Sigmoid colon (tissue), 4 donors: Measurements from ENCODE around the gene LINGO1.

Experiments
- POLR2AphosphoS5 ChIP-seq, 4 donors: sonication (generic); formaldehyde crosslinking; IDR thresholded peaks; one replicate each; pipeline ENCODE4 v1.6.1; 2017; ENCODE audit warnings: antibody characterized with exemption in 4 of 4
- TF ChIP-seq, protein P1 (sequence below), 4 experiments: fragments of 450-650 bp in 3 of 4; fragments of 200-600 bp in 1 of 4; IDR thresholded peaks; one replicate each; pipeline ENCODE4 v1.5.1; 2016 to 2019; ENCODE audit warnings: antibody characterized with exemption in 4 of 4, mild to moderate bottlenecking in 3 of 4, moderate library complexity in 2 of 4

DNA sequence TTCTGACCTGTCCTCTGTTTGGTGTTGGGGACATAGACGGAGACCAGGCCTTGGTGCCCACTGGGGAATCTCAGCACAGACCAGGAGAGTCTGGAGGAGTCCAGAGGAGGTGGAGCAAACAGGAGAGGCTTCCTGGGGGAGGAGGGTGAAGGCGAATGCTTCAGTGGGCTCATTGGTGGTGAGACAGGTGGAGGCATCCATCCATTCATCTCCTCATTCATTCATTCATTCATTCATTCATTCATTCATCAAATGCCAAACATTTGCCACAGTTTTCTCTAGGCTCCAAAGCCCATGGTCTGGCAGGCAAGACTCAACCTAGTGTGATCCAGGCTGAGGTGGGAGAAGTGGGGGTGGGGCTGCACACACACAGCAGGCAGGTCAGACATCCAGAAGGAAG is 7.9 kb upstream of the LINGO1 start:
- no peak for TF ChIP-seq POLR2AphosphoS5 (IDR thresholded peaks at IDR 0.05)
- TF ChIP-seq, protein P1, sequence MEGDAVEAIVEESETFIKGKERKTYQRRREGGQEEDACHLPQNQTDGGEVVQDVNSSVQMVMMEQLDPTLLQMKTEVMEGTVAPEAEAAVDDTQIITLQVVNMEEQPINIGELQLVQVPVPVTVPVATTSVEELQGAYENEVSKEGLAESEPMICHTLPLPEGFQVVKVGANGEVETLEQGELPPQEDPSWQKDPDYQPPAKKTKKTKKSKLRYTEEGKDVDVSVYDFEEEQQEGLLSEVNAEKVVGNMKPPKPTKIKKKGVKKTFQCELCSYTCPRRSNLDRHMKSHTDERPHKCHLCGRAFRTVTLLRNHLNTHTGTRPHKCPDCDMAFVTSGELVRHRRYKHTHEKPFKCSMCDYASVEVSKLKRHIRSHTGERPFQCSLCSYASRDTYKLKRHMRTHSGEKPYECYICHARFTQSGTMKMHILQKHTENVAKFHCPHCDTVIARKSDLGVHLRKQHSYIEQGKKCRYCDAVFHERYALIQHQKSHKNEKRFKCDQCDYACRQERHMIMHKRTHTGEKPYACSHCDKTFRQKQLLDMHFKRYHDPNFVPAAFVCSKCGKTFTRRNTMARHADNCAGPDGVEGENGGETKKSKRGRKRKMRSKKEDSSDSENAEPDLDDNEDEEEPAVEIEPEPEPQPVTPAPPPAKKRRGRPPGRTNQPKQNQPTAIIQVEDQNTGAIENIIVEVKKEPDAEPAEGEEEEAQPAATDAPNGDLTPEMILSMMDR (IDR thresholded peaks at IDR 0.05), result no peak
